ENCODE data around the gene NKAIN2. TPM values are rescaled to one million over a fixed set of nuclear protein-coding genes. Genes with fewer than 3 reads are reported as not detected.
"Not testable (repeated sequence)": the region's sequence is repeated elsewhere in the genome, so short reads cannot be mapped to it uniquely, and the experiment has no call there.

The NKAIN2 gene
- total RNA-seq, 6 experiments from 2014 or later = not detected

DNA sequence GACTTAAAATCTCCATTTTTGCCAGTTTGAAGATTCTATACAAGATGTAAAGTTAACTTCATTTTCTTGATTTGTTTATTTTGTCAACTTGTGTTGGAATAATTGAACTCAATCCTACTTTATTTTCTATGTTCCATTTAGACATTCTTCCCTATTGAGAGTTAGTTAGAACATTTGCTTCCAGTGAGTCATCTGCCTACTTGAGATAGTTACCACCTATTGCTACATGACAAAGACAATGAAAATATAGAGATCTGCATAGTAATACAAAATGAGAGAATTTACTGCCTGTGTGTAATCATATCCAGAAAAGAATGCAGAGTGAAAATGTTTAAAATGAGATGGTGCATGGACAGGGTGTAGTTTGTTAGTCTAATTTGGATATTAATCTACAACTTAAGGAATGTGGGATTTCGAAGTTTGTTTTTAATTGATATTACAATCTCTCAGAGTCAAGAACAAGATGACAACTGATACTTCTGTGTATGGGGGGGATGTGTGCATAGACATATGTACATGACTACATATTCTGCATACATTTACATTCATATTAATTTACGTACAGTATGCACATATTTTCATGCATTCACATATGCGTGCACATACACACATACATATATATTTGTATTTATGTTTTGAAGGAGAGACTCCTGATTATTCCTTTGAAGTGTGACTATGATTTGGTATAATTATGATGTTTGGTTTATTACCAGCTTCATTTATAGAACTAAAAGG lies 420.1 kb downstream of the NKAIN2 start:
- H3K36me3 Mint-ChIP-seq (ENCODE audit: low read depth) = no peaks in the 10 kb centered on the region; the same call in 1 of the 2 replicates
- DNase-seq = no peak
- no peak overlapping the region for H3K27ac Mint-ChIP-seq
- no peaks in the 10 kb centered on the region for H3K4me1 Mint-ChIP-seq (ENCODE audit: low read depth)
- peaks cover 37% of the 10 kb centered on the region for H3K9me3 Mint-ChIP-seq
- H3K27me3 Mint-ChIP-seq (ENCODE audit: insufficient read depth) = no peaks in the 10 kb centered on the region
- TF ChIP-seq, protein P1, sequence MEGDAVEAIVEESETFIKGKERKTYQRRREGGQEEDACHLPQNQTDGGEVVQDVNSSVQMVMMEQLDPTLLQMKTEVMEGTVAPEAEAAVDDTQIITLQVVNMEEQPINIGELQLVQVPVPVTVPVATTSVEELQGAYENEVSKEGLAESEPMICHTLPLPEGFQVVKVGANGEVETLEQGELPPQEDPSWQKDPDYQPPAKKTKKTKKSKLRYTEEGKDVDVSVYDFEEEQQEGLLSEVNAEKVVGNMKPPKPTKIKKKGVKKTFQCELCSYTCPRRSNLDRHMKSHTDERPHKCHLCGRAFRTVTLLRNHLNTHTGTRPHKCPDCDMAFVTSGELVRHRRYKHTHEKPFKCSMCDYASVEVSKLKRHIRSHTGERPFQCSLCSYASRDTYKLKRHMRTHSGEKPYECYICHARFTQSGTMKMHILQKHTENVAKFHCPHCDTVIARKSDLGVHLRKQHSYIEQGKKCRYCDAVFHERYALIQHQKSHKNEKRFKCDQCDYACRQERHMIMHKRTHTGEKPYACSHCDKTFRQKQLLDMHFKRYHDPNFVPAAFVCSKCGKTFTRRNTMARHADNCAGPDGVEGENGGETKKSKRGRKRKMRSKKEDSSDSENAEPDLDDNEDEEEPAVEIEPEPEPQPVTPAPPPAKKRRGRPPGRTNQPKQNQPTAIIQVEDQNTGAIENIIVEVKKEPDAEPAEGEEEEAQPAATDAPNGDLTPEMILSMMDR (IDR thresholded peaks at IDR 0.05) = no peak
- H3K4me3 Mint-ChIP-seq = no peak overlapping the region

DNA sequence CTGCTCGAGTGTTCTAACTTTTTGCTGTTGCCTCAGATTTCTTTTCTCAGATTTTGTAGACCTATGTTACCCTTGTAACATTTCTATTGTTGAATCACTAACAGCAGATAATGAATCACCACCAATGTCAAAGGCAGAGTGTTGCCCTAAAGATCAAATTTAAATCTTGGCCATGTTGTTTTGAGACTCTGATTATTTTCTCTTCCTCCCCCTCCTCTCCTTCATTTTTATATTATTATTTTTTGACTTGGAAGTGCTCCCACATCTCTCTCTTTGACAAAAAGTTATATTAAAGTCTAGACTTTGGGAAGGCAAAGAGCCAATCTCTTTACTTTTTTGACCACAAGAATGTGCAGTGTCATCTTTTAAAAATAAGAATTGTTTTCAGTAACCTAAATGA lies 422.7 kb downstream of the NKAIN2 start:
- Mint-ChIP-seq H3K36me3 (ENCODE audit: low read depth) (peaks cover 7% of the 10 kb centered on the region; the same call in 1 of the 2 replicates), H3K9me3 (peaks cover 47% of the 10 kb centered on the region), H3K4me3 (no peak overlapping the region), H3K4me1 (ENCODE audit: low read depth) (no peaks in the 10 kb centered on the region), H3K27me3 (ENCODE audit: insufficient read depth) (no peaks in the 10 kb centered on the region), H3K27ac (no peak overlapping the region)
- no peak for DNase-seq
- TF ChIP-seq, protein P1 (IDR thresholded peaks at IDR 0.05) = no peak

DNA sequence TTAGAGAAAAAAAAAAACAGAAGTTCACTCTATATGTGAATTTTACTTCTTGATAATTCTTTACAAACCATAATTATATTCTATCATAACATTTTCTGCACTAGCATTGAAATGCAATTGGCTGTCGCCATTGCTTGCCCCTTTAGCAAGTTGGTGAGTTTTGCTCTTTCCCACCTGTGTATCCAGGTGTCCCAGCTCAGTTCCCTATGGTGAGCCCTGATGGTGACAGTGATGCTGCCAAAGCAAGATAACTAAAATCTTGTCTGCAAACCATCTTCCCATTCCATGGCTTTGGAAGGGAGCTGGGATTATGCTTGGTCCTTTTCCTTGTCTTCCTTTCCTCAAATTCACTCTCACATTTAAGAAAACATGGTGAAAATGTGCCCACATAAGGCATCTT lies 429.6 kb downstream of the NKAIN2 start:
- TF ChIP-seq, protein P1 (IDR thresholded peaks at IDR 0.05) = no peak
- Mint-ChIP-seq H3K4me1 (ENCODE audit: low read depth) (no peaks in the 10 kb centered on the region), H3K4me3 (no peak overlapping the region), H3K9me3 (peaks cover 35% of the 10 kb centered on the region), H3K27ac (no peak overlapping the region), H3K36me3 (ENCODE audit: low read depth) (peaks cover 7% of the 10 kb centered on the region; the same call in 1 of the 2 replicates), H3K27me3 (ENCODE audit: insufficient read depth) (no peaks in the 10 kb centered on the region)
- DNase-seq = no peak

DNA sequence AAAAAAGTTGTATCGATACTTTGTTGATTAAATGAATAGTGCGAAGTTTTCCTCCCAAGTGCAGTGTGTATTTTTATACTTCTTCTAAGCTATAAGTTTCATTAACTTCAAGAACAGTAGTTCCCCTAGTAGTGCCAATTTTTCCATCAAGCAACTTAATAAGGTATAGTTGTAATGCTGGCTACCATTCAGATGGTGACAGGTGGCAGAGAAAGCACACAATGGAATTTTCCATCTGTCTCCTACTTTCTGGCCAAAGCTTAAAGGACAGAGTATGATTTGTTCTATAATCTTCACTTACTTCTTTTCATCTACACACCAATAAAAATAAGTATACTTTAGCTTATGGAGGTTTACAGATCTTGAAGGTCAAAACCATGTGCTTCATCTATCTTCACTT lies 431.1 kb downstream of the NKAIN2 start:
- H3K36me3 Mint-ChIP-seq (ENCODE audit: low read depth) = peaks cover 3% of the 10 kb centered on the region; the same call in 1 of the 2 replicates
- no peaks in the 10 kb centered on the region for H3K4me1 Mint-ChIP-seq (ENCODE audit: low read depth)
- no peak overlapping the region for H3K27ac Mint-ChIP-seq
- no peak for DNase-seq
- TF ChIP-seq, protein P1 (IDR thresholded peaks at IDR 0.05) = no peak
- H3K4me3 Mint-ChIP-seq = no peak overlapping the region
- H3K27me3 Mint-ChIP-seq (ENCODE audit: insufficient read depth) = no peaks in the 10 kb centered on the region
- peaks cover 33% of the 10 kb centered on the region for H3K9me3 Mint-ChIP-seq

DNA sequence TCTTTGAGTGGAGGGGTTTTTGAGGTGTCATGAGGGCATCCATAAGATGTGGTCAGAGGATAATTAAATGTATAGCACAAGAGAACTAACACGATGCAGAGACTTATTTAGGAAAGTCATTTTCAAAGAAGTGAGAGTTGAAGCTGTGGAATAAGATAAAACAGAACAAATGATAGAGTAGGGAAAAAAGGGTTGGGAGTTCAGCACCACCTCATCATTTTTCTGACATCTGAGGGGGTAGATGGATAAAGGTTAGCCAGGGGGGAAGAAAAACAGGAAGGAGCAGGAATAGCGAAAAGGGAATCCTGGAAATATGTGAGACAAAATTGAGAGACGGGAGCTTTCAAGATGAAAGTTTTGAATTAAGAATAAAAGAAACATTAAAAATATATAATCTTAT lies 434.2 kb downstream of the NKAIN2 start:
- H3K9me3 Mint-ChIP-seq = peaks cover 43% of the 10 kb centered on the region
- no peak overlapping the region for H3K4me3 Mint-ChIP-seq
- no peaks in the 10 kb centered on the region for H3K4me1 Mint-ChIP-seq (ENCODE audit: low read depth)
- H3K27me3 Mint-ChIP-seq (ENCODE audit: insufficient read depth) = no peaks in the 10 kb centered on the region
- H3K27ac Mint-ChIP-seq = no peak overlapping the region
- TF ChIP-seq, protein P1 (IDR thresholded peaks at IDR 0.05) = no peak
- no peak for DNase-seq
- H3K36me3 Mint-ChIP-seq (ENCODE audit: low read depth) = no peaks in the 10 kb centered on the region

DNA sequence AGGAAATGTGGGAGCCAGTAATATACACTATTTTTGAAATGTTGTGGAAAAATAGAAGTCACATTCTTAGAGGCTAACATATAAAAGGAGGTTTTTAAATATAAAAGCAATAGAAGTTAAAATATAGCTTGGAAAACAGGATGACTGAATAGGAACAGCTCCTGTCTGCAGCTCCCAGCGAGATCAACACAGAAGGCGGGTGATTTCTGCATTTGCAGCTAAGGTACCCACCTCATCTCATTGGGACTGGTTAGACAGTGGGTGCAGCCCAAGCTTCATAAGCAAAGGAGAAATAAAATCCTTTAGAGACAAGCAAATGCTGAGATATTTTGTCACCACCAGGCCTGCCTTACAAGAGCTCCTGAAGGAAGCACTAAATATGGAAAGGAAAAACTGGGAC lies 434.7 kb downstream of the NKAIN2 start:
- not testable (repeated sequence) for H3K27me3 Mint-ChIP-seq (ENCODE audit: insufficient read depth); H3K27ac Mint-ChIP-seq

More for the DNA sequence above, 434.7 kb downstream of the NKAIN2 start:
- peaks cover 45% of the 10 kb centered on the region for H3K9me3 Mint-ChIP-seq
- not testable (repeated sequence) for DNase-seq; H3K4me3 Mint-ChIP-seq; H3K4me1 Mint-ChIP-seq (ENCODE audit: low read depth); H3K36me3 Mint-ChIP-seq (ENCODE audit: low read depth)
